Measurements from ENCODE around the gene NUDCD2. TPM values are rescaled to one million over a fixed set of nuclear protein-coding genes. Genes with fewer than 3 reads are reported as not detected.

NUDCD2 gene
- polyA plus RNA-seq, 4 donors: 4.1 to 22.2 (median 7.6) TPM

Other genes with a start within 250 kb of the NUDCD2 start
- gene CCNG1, start 22.5 kb downstream of the NUDCD2 start, polyA plus RNA-seq: 100 to 1,000 TPM; 126 to 304 (median 264) TPM
- gene HMMR, start 530 bp upstream of the NUDCD2 start, polyA plus RNA-seq: 10 to 100 TPM in 2 of 4 donors, 1 to 10 TPM in 2; 1.1 to 22.5 (median 7.0) TPM
- gene MAT2B, start 45.5 kb upstream of the NUDCD2 start, polyA plus RNA-seq: 100 to 1,000 TPM in 1 of 4 donors, 10 to 100 TPM in 3; 71.5 to 110 (median 83.1) TPM

Measured in small intestine (tissue), 4 donors.